Psoas muscle (tissue), 8 donors: ENCODE measurements around the gene HIVEP1. TPM values are rescaled to one million over a fixed set of nuclear protein-coding genes. Genes with fewer than 3 reads are reported as not detected.

ENCODE experiments used
- ATAC-seq, 4 donors: fragments of 200-7000 bp; cut with Tn5 transposase; one replicate each; pipeline ENCODE4 v1.9.1; 2020; ENCODE audit warnings: moderate library complexity in 3 of 4, mild to moderate bottlenecking in 2 of 4
- DNase-seq, 2 donors: peaks; one replicate each; pipeline ENCODE4 v3.0.0-alpha.2; 2020
- H3K27ac ChIP-seq: fragments of 200-600 bp; one replicate; pipeline ENCODE4 v1.8.0; 2022
- H3K27me3 ChIP-seq, 3 donors: fragments of 200-600 bp in 1 of 3; one replicate each; pipeline versions ENCODE4 v1.6.1 to v1.8.0; 2013 to 2022; ENCODE audit warnings: low read length in 2 of 3, mild to moderate bottlenecking in 2 of 3, moderate library complexity in 1 of 3; ENCODE audit not compliant: insufficient read depth in 3 of 3
- H3K36me3 ChIP-seq, 2 donors: fragments of 200-600 bp in 1 of 2; one replicate each; pipeline versions ENCODE4 v1.6.1 to v1.8.0; 2013 to 2022; ENCODE audit warnings: low read depth in 1 of 2, mild to moderate bottlenecking in 1 of 2, moderate library complexity in 1 of 2; ENCODE audit not compliant: insufficient read depth in 1 of 2
- H3K4me1 ChIP-seq: fragments of 200-600 bp; one replicate; pipeline ENCODE4 v1.8.0; 2022
- H3K4me3 ChIP-seq: fragments of 200-600 bp; one replicate; pipeline ENCODE4 v1.8.0; 2022; ENCODE audit warnings: mild to moderate bottlenecking
- H3K9me3 ChIP-seq: fragments of 200-600 bp; one replicate; pipeline ENCODE4 v1.8.0; 2022
- CTCF ChIP-seq: fragments of 200-600 bp; IDR thresholded peaks from one replicate; pipeline ENCODE4 v1.8.0; 2022; ENCODE audit warnings: antibody characterized with exemption
- WGBS, 3 donors: extraction: QIAGEN DNeasy Blood & Tissue Kit; methylation state at CpG; one replicate each; pipeline versions ENCODE4 v1.1.6 to v1.1.7; 2013; 5-methylcytosine and 5-hydroxymethylcytosine counted together
- intact Hi-C, 2 donors: fragments of 100-400 bp; cut with DNase I; formaldehyde crosslinking; loops; one replicate each; pipeline versions ENCODE4 v1.11.0 to v1.14.2; 2022
- polyA plus RNA-seq, 3 donors: library from polyadenylated mRNA; stranded (reverse); fragments of 200-250 nt; gene quantifications; one replicate each; pipeline ENCODE4 v1.2.3, GENCODE V29; 2013
- total RNA-seq, 4 donors: library from RNA; stranded (reverse); fragmentation: NEBNext Ultra II Directional in 2 of 4; extraction: Animal tissue kit (Norgen Biotek cat#: 25700) in 2 of 4; gene quantifications; one replicate each; pipeline versions ENCODE4 v1.2.1 to v1.2.4, GENCODE V29; 2021 to 2023
- donor health status: healthy with polysubstance abuse.
- donor health status: DM: no; HTN: no; CAD: no; lungs with moderate emphysema.
- donor health status: Bipolar disorder and iron deficiency.
- donor health status: healthy.
- donor health status: DM: yes; HTN: yes; CAD: no.
- donor health status: DM: no; HTN: no; CAD: no.
- donor health status: DM: no; HTN: no; CAD: no.
- donor health status: DM: yes; HTN: yes; CAD: no.

Gene HIVEP1
- total and polyA plus RNA-seq, 7 donors: 4.0 to 13.1 (median 6.7) TPM

GRCh38 chr6:12137480-12137879, 125.4 kb downstream of the HIVEP1 start:
- 90 to 93% (median 92%) methylated on average over 1 of the region's 1 CpG for WGBS, 3 donors
- intact Hi-C loops: no loop called here
- peak in 1 of 4 donors; percentile 74 for ATAC-seq
- Histone ChIP-seq H3K9me3 (no peaks in the 10 kb centered on the region), H3K4me1 (peaks cover 11% of the 10 kb centered on the region), H3K27me3 (no peaks in the 10 kb centered on the region), H3K27ac (no peak overlapping the region), H3K4me3 (no peak overlapping the region), H3K36me3 (peaks cover 0 to 16% of the 10 kb centered on the region in 2 donors)
- DNase-seq: peak in 1 of 2 donors; percentile 34
- TF ChIP-seq CTCF: no peak

- H3K4me1 ChIP-seq: peaks cover 10% of the 10 kb centered on the region
Measured at GRCh38 chr6:12138381-12138780, 126.3 kb downstream of the HIVEP1 start.

GRCh38 chr6:12138936-12139335, 126.8 kb downstream of the HIVEP1 start:
- Histone ChIP-seq H3K9me3 (no peaks in the 10 kb centered on the region), H3K36me3 (peaks cover 0 to 16% of the 10 kb centered on the region in 2 donors), H3K27ac (no peak overlapping the region), H3K4me3 (no peak overlapping the region), H3K27me3 (no peaks in the 10 kb centered on the region), H3K4me1 (peaks cover 10% of the 10 kb centered on the region)
- no peak for DNase-seq
- 95 to 100% (median 98%) methylated on average over 4 of the region's 4 CpGs for WGBS, 3 donors
- ATAC-seq: no peak
- no peak for TF ChIP-seq CTCF
- intact Hi-C loops: no loop called here

More at GRCh38 chr6:12138381-12138780, 126.3 kb downstream of the HIVEP1 start:
- intact Hi-C loops: no loop called here
- no peaks in the 10 kb centered on the region for H3K27me3 ChIP-seq
- H3K27ac ChIP-seq: no peak overlapping the region
- H3K4me3 ChIP-seq: no peak overlapping the region
- H3K9me3 ChIP-seq: no peaks in the 10 kb centered on the region
- H3K36me3 ChIP-seq: peaks cover 0 to 16% of the 10 kb centered on the region in 2 donors
- no peak for TF ChIP-seq CTCF
- 94 to 98% (median 95%) methylated on average over 1 of the region's 1 CpG for WGBS, 3 donors
- DNase-seq: no peak
- no peak for ATAC-seq

DNA sequence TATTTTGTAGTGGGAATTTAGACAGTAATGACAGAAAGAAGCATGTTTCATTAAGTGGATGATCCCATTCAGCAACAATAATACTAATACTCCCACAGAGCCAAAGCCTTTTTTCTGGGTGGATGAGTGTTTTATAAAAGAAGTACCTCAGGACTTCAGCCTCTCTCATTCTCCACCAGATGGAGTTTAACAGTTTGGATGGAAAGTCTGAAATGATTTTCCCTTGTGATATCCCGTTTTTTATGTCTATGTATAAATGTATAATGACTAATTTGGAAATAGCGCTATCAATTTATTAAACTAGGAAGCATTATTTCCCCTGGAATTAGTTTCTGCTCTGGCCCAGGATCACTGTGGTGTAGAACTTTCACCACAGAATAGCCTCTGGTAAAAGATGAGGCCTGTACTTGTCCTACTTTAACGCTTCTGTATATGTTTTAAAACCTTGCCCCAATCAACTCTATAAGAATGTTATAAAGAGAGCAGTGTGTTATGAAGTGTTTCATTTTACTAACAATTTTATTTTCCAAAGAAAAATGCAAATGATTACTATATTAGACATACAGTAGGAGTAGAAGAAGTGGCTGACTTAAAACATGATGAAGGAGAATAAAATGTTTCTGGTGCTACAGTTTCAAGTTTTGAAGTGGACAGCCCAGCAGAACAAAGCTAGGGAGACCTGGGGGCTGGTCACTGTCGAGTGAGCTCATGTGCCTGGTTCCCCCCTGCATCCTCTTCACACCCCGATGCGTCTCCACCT, 135.6 kb downstream of the HIVEP1 start:
- H3K4me3 ChIP-seq: no peak overlapping the region
- TF ChIP-seq CTCF: no peak
- H3K9me3 ChIP-seq: no peaks in the 10 kb centered on the region
- no peaks in the 10 kb centered on the region for H3K27me3 ChIP-seq
- intact Hi-C loops: no loop called here
- no peaks in the 10 kb centered on the region for H3K36me3 ChIP-seq
- no peak overlapping the region for H3K27ac ChIP-seq
- ATAC-seq (no peak), DNase-seq (no peak)
- WGBS, 3 donors: 81 to 85% (median 84%) methylated on average over 6 of the region's 6 CpGs
- H3K4me1 ChIP-seq: no peaks in the 10 kb centered on the region
